C4-2B (cell line): Measurements from ENCODE around the gene LAMA2.

ENCODE experiments used
- ZFX ChIP-seq: fragments of 450-650 bp; IDR thresholded peaks from 2 replicates; pipeline ENCODE4 v1.6.1; 2017
- TF ChIP-seq, protein P1 (sequence below): fragments of 450-650 bp; conservative IDR thresholded peaks from 2 replicates; pipeline ENCODE4 v1.5.1; 2017; ENCODE audit warnings: mild to moderate bottlenecking

DNA sequence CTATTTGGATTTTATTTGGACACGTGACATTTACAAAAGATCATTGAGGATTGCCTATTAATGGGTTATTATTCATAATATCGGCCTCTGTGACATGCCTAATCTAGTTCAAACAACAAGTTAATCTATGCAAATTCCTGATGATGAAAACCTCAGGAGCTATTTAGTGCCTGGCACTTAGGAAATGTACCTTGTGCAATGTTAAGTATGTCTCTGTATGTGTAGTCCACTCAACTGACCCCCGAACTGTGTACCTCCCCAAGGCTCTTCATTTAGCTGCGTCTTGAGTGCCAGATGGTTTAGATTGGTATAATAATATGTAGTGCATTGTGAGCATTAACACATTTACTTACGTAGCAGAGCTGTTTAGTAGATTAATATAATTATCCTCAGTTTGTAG, 6.9 kb downstream of the LAMA2 start:
- TF ChIP-seq, protein P1, sequence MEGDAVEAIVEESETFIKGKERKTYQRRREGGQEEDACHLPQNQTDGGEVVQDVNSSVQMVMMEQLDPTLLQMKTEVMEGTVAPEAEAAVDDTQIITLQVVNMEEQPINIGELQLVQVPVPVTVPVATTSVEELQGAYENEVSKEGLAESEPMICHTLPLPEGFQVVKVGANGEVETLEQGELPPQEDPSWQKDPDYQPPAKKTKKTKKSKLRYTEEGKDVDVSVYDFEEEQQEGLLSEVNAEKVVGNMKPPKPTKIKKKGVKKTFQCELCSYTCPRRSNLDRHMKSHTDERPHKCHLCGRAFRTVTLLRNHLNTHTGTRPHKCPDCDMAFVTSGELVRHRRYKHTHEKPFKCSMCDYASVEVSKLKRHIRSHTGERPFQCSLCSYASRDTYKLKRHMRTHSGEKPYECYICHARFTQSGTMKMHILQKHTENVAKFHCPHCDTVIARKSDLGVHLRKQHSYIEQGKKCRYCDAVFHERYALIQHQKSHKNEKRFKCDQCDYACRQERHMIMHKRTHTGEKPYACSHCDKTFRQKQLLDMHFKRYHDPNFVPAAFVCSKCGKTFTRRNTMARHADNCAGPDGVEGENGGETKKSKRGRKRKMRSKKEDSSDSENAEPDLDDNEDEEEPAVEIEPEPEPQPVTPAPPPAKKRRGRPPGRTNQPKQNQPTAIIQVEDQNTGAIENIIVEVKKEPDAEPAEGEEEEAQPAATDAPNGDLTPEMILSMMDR = no peak
- TF ChIP-seq ZFX = no peak
